OCI-LY7 (cell line): ENCODE measurements around the gene TCF12. TPM values are rescaled to one million over a fixed set of nuclear protein-coding genes. Genes with fewer than 3 reads are reported as not detected.

Experiments
- BruUV-seq: library from RNA; stranded (reverse); fragments of 400-500 nt; replicated peaks from 2 replicates; lab custom pipeline; 2021; lab: Mats Ljungman, UMichigan
- CTCF ChIA-PET: fragments of 300-600 bp; sonication (Branson Sonifier 250); formaldehyde crosslinking; loops from one replicate; lab custom pipeline; 2022; ENCODE audit warnings: antibody characterized with exemption; ENCODE audit not compliant: unreplicated experiment; lab: Charles Lee
- POLR2A ChIA-PET: fragments of 300-600 bp; sonication (Branson Sonifier 250); formaldehyde crosslinking; loops from one replicate; lab custom pipeline; 2022; ENCODE audit warnings: antibody characterized with exemption; lab: Charles Lee
- DNase-seq: peaks from one replicate; pipeline ENCODE4 v3.0.0-alpha.2; 2015; ENCODE audit warnings: low spot score
- H2AFZ ChIP-seq: fragments of 200-600 bp; sonication (generic), shearing (Covaris generic); 2 replicates; pipeline ENCODE4 v1.6.1; 2014; ENCODE audit warnings: mild to moderate bottlenecking, antibody characterized with exemption, low read length, moderate library complexity
- H3K27ac ChIP-seq: fragments of 200-600 bp; sonication (generic); 2 replicates; pipeline ENCODE4 v1.5.1; 2014; ENCODE audit warnings: mixed run types, low read depth, mild to moderate bottlenecking, moderate library complexity, low read length, inconsistent platforms; ENCODE audit not compliant: poor library complexity, severe bottlenecking
- H3K36me3 ChIP-seq: fragments of 200-600 bp; sonication (generic); 2 replicates; pipeline ENCODE4 v1.6.1; 2014; ENCODE audit warnings: mild to moderate bottlenecking, antibody characterized with exemption, low read length, moderate library complexity, mixed read lengths; ENCODE audit not compliant: insufficient read depth
- H3K4me1 ChIP-seq: fragments of 200-600 bp; sonication (generic); 2 replicates; pipeline ENCODE4 v1.5.1; 2014; ENCODE audit warnings: mild to moderate bottlenecking, low read length; ENCODE audit not compliant: insufficient read depth, poor library complexity, severe bottlenecking
- H3K4me2 ChIP-seq: fragments of 200-600 bp; sonication (generic); 2 replicates; pipeline ENCODE4 v1.6.1; 2014; ENCODE audit warnings: mild to moderate bottlenecking, low read length
- H3K4me3 ChIP-seq: fragments of 200-600 bp; sonication (generic); 2 replicates; pipeline ENCODE4 v1.5.1; 2014; ENCODE audit warnings: mild to moderate bottlenecking, low read depth, low read length; ENCODE audit not compliant: poor library complexity, severe bottlenecking
- H3K79me2 ChIP-seq: fragments of 200-600 bp; sonication (generic); 2 replicates; pipeline ENCODE4 v1.6.1; 2016; ENCODE audit warnings: low read depth, mild to moderate bottlenecking, low read length, moderate library complexity, mixed read lengths; ENCODE audit not compliant: insufficient read depth
- H3K9me2 ChIP-seq: fragments of 200-600 bp; sonication (generic); 2 replicates; pipeline ENCODE4 v1.6.1; 2016; ENCODE audit warnings: mild to moderate bottlenecking, low read length, mixed read lengths; ENCODE audit not compliant: insufficient read depth
- H3K9me3 ChIP-seq: fragments of 200-600 bp; sonication (generic); 2 replicates; pipeline ENCODE4 v1.6.1; 2014; ENCODE audit warnings: mild to moderate bottlenecking, mixed run types, low read length, mixed read lengths
- H4K20me1 ChIP-seq: fragments of 200-600 bp; sonication (generic); 2 replicates; pipeline ENCODE4 v1.6.1; 2014; ENCODE audit warnings: mild to moderate bottlenecking, antibody characterized with exemption, low read length, moderate library complexity, mixed read lengths; ENCODE audit not compliant: insufficient read depth
- EZH2phosphoT487 ChIP-seq: fragments of 200-600 bp; sonication (generic); IDR thresholded peaks from 2 replicates; pipeline ENCODE4 v1.6.1; 2018; ENCODE audit warnings: low read depth, borderline replicate concordance, mild to moderate bottlenecking, mixed run types, antibody characterized with exemption, low read length, moderate library complexity, mixed read lengths
- intact Hi-C: fragments of 100-400 bp; cut with micrococcal nuclease; formaldehyde crosslinking; loops from one replicate; pipeline ENCODE4 v1.10.0; 2022; ENCODE audit not compliant: unreplicated experiment
- total RNA-seq, 2 experiments: library from RNA; depleted of rRNA in 1 of 2; stranded (reverse); fragments of >200 nt in 1 of 2; shearing (Covaris generic) in 1 of 2; gene quantifications; 2 replicates each; pipeline ENCODE4 v1.2.3, GENCODE V29; 2014 to 2022
- TF ChIP-seq, protein P1 (sequence below): fragments of 200-600 bp; sonication (generic); conservative IDR thresholded peaks from 2 replicates; pipeline ENCODE4 v1.5.1; 2014; ENCODE audit warnings: mild to moderate bottlenecking, antibody characterized with exemption, low read length, moderate library complexity, mixed read lengths

TCF12 gene
- total RNA-seq, 2 experiments from 2014 or later: 51.6 to 139 TPM

DNA sequence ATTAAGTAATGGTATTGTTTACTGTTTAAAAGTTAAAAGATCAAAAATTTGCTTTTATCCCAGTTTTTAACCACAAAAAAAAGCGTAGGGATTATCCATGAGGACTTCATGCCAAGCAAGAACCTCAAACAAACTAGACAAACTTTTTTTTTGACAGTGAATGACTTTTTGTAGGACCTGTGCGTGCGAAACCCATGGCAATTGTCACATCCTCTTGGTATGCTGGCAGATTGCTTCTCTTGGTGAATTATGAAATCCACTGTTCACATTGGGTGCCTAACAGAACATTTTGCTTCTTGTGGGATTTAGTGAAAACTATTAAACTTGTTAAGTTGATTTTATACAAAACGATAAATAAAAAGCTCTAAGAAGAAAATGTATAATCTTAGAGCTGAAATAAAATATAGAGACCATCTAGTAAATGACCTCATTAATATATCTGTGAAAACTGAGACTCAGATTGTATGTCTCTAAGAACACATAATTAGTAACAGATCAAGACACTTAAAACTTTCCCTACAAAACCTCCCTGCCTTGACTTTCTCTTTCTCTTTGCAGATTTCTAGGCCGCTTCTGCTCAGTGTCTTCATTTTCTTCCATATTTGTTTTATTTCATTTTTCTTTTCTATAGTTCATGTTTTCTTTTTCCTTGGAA is 370.6 kb downstream of the TCF12 start:
- Histone ChIP-seq H3K27ac (no peak overlapping the region), H3K4me1 (peaks cover 11% of the 10 kb centered on the region), H3K36me3 (peaks cover 28% of the 10 kb centered on the region; the same call in 1 of the 2 replicates), H3K79me2 (no peaks in the 10 kb centered on the region), H3K4me3 (no peak overlapping the region), H3K9me2 (no peaks in the 10 kb centered on the region), H2AFZ (no peak overlapping the region), H3K9me3 (no peaks in the 10 kb centered on the region), H4K20me1 (no peaks in the 10 kb centered on the region), H3K4me2 (no peak overlapping the region)
- ChIA-PET CTCF (no interaction called here), POLR2A (interaction anchor here (0.7 kb wide), 1 partner anchor 74 kb away, joined by 3 read pairs; no protein-coding TSS in a partner anchor)
- TF ChIP-seq, protein P1, sequence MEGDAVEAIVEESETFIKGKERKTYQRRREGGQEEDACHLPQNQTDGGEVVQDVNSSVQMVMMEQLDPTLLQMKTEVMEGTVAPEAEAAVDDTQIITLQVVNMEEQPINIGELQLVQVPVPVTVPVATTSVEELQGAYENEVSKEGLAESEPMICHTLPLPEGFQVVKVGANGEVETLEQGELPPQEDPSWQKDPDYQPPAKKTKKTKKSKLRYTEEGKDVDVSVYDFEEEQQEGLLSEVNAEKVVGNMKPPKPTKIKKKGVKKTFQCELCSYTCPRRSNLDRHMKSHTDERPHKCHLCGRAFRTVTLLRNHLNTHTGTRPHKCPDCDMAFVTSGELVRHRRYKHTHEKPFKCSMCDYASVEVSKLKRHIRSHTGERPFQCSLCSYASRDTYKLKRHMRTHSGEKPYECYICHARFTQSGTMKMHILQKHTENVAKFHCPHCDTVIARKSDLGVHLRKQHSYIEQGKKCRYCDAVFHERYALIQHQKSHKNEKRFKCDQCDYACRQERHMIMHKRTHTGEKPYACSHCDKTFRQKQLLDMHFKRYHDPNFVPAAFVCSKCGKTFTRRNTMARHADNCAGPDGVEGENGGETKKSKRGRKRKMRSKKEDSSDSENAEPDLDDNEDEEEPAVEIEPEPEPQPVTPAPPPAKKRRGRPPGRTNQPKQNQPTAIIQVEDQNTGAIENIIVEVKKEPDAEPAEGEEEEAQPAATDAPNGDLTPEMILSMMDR: no peak
- TF ChIP-seq EZH2phosphoT487: no peak
- BruUV-seq: no TSS peak
- DNase-seq: no peak
- intact Hi-C loops: no loop called here

DNA sequence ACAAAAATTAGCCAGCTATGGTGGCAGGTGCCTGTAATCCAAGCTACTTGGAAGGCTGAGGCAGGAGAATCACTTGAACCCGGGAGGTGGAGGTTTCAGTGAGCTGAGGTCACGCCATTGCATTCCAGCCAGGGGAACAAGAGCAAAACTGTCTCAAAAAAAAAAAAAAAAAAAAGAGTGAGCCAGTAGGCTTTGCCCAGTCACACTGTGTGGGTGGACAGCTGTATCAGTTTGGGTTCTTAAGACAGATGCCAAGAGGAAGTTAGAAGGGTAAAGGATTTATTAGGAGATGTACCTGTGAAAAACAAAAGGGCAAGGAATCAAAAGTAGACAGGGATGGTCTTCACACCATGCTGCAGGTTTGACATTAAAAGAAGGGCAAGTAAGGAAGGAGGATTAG is 371.7 kb downstream of the TCF12 start:
- CTCF ChIA-PET: no interaction called here

More for the DNA sequence above, 371.7 kb downstream of the TCF12 start:
- Histone ChIP-seq H4K20me1 (no peaks in the 10 kb centered on the region), H3K27ac (no peak overlapping the region), H3K36me3 (peaks cover 28% of the 10 kb centered on the region; the same call in 1 of the 2 replicates), H3K79me2 (no peaks in the 10 kb centered on the region), H3K9me2 (no peaks in the 10 kb centered on the region), H3K9me3 (no peaks in the 10 kb centered on the region), H3K4me2 (no peak overlapping the region), H2AFZ (no peak overlapping the region), H3K4me1 (no peaks in the 10 kb centered on the region), H3K4me3 (no peak overlapping the region)
- TF ChIP-seq EZH2phosphoT487: no peak
- TF ChIP-seq, protein P1: no peak
- POLR2A ChIA-PET: interaction anchor here (0.7 kb wide), 1 partner anchor 798 kb away, joined by 6 read pairs; no protein-coding TSS in a partner anchor
- no TSS peak for BruUV-seq
- no peak for DNase-seq
- intact Hi-C loops: no loop called here
